UCSD-AML1 (cell line): ENCODE results near the gene C4orf17.
A peak's percentile ranks its signal among the peaks of the same experiment; 100 is the strongest.
"Not testable (repeated sequence)": the region's sequence is repeated elsewhere in the genome, so short reads cannot be mapped to it uniquely, and the experiment has no call there.

Source experiments
- DNase-seq: peaks from one replicate; lab custom pipeline; 2025; ENCODE audit not compliant: unreplicated experiment; lab: John Stamatoyannopoulos, UW

C4orf17 gene

GRCh38 chr4:99510721-99511120 is at the start of gene C4orf17:
Gene C4orf17 (plus strand): TSS chr4:99511021. CDS start chr4:99513082, 2,061 bp downstream.
- no peak for DNase-seq

- DNase-seq = no peak
Observed at GRCh38 chr4:99461623-99462401, 49.0 kb upstream of the C4orf17 start.

GRCh38 chr4:99462875-99463464 is 47.9 kb upstream of the C4orf17 start:
- peak; percentile 17 for DNase-seq

GRCh38 chr4:99463566-99463965 is 47.3 kb upstream of the C4orf17 start:
- no peak for DNase-seq

GRCh38 chr4:99467887-99468286 is 42.9 kb upstream of the C4orf17 start:
- no peak for DNase-seq

GRCh38 chr4:99468889-99469288 is 41.9 kb upstream of the C4orf17 start:
- DNase-seq = no peak

GRCh38 chr4:99471349-99471748 is 39.5 kb upstream of the C4orf17 start:
- DNase-seq = no peak

- no peak for DNase-seq
Observed at GRCh38 chr4:99471896-99472295, 38.9 kb upstream of the C4orf17 start.

GRCh38 chr4:99473131-99473530 is 37.7 kb upstream of the C4orf17 start:
- no peak for DNase-seq

GRCh38 chr4:99483636-99484035 is 27.2 kb upstream of the C4orf17 start:
- DNase-seq = no peak

- DNase-seq = no peak
Observed at GRCh38 chr4:99485212-99485611, 25.6 kb upstream of the C4orf17 start.

- not testable (repeated sequence) for DNase-seq
Observed at GRCh38 chr4:99486648-99487047, 24.2 kb upstream of the C4orf17 start.

- no peak for DNase-seq
Observed at GRCh38 chr4:99490286-99490685, 20.5 kb upstream of the C4orf17 start.

GRCh38 chr4:99504804-99505502 is 5.9 kb upstream of the C4orf17 start:
- DNase-seq = no peak

GRCh38 chr4:99506781-99507180 is 4.0 kb upstream of the C4orf17 start:
- no peak for DNase-seq

- no peak for DNase-seq
Observed at GRCh38 chr4:99507349-99507748, 3.5 kb upstream of the C4orf17 start.

- DNase-seq = no peak
Observed at GRCh38 chr4:99507762-99508161, 3.1 kb upstream of the C4orf17 start.

- peak; percentile 13 for DNase-seq
Observed at GRCh38 chr4:99518601-99519295, 7.9 kb downstream of the C4orf17 start.

- DNase-seq = no peak
Observed at GRCh38 chr4:99529228-99529627, 18.4 kb downstream of the C4orf17 start.

- DNase-seq = no peak
Observed at GRCh38 chr4:99529956-99530355, 19.1 kb downstream of the C4orf17 start.

GRCh38 chr4:99534699-99535098 is 23.9 kb downstream of the C4orf17 start:
- DNase-seq = not testable (repeated sequence)
